Measurements from ENCODE around the gene WNK2.
"Not testable (repeated sequence)": the region's sequence is repeated elsewhere in the genome, so short reads cannot be mapped to it uniquely, and the experiment has no call there.

Gene WNK2

DNA sequence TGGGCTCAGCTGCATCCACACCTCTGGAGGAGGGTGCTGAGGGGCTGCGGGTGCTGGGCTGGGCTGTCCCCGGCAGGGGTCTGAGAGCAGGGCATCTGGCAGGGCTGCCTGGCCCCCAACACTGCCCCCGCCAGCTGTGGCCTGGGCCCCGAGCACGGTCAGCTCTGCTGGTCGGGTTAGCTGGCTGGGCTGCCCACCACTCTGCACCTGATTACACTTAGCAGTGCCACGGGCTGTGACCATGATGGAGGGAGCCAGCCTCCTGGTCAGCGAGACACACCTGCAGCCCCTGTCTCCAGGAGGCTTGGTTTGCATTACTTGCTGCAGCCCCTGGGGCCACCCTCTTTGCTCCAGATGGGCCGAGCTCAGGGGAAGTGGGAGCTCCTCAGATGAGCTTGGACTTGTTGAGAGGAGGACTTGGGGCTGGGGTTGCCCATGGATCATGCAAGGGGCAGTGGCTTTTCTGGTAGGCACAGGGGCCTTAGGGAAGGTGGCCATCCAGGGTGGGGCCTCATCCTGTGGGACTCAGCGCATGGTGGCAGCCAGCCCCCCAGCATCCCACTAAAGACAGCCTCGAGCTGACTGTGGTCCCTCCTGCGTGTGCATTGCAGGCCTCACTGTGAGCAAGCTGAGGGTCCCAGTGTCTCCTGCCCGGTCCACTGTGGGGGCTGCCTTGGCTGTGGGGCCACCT, 135.5 kb downstream of the WNK2 start:
- DNase-seq: no peak

DNA sequence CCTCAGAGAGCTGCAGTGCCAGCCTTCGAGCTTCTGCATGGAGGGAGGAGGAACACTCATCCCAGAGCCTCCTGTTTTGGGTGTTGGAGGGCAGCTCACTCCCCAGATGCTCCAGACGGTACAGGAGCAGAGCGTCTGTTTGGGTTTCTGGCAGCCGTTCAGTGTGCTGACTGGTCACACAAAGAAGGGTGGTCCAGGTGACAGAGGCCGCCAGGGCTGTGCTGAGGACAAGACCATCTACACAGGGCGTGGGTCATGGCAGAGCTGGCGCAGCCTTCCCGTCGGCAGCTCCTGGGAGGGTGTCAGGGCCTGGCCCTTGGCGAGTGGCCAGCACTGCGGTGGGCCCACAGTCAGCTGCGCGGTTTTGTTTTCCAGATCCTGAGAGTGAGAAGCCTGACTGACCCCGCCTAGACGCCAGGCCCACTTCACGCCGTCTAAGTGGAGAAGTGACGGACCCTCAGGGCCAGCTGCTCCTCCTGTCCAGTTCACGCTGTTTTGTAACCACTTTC, 136.1 kb downstream of the WNK2 start:
- no peak for DNase-seq

DNA sequence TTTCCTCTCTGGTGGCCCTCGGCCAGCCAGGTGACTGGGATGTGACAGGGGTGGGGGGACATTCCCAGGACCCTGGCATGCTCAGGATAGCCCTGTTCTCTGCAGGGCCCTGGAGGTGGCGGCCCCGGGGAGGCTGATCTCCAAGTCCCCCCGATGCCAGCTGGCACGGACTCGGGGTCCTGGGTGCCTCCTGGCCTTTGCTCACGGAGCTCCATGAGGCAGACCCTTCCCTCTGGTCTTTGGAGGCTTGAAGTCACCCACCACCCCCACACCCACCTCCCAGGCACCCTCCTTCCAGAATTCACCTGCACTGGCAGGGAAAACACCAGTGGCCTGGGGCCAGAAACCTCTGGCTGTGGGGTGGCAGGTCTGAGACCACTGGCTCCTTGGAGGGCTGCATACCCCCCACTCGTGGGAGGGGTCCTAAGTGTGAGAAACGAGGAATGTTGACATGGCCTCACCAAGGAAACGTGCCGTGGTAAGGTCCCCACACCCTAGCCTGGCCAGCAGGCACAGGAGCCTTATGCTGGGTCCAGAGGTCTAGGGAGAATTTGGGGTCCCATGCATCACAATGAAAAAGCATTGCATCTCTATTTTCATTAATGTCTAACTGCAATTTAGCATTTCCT, 136.8 kb downstream of the WNK2 start:
- no peak for DNase-seq

DNA sequence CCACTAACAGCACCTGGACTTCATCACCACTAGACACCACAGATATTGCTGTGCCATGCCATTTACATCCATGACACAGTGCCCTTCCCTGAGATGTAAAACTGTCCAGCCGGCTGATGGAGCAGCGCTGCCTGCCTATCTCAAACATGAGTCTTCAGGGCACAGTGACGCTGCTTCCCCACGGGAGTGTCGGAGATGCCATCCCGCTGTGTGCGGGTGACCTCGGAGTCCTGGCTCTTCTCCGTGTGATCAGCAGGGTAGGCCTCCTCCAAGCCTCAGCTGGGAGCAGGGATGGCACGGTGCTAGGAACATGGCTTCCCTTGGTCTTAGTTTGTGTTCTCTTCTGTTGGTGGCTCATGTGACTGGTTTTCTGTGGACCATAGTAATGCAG, 137.3 kb downstream of the WNK2 start:
- DNase-seq: no peak

DNA sequence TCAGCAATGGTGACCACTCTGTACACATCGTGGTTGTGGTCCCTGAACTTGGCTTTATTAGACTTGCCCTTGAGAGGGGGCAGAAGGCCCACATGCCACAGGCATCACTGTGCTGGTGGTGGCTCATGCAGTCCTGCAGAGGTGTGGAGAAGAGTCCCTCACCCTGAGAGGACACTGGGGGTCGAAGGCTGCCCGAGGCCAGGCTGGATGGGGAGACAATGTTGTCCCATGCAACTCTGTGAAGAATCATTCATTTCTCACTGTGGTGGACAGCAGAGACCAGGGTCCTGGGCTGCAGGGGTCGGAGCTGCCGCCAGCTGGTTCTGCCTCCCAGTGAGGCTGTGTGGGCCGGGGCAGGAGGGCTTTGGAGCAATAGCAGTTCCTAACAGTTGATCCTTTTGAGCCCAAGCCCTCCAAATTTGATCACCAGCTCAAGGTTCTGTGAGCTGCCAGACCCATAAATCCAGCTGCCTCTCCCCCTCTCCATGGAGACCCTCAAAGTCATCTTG, 139.6 kb downstream of the WNK2 start:
- not testable (repeated sequence) for DNase-seq

DNA sequence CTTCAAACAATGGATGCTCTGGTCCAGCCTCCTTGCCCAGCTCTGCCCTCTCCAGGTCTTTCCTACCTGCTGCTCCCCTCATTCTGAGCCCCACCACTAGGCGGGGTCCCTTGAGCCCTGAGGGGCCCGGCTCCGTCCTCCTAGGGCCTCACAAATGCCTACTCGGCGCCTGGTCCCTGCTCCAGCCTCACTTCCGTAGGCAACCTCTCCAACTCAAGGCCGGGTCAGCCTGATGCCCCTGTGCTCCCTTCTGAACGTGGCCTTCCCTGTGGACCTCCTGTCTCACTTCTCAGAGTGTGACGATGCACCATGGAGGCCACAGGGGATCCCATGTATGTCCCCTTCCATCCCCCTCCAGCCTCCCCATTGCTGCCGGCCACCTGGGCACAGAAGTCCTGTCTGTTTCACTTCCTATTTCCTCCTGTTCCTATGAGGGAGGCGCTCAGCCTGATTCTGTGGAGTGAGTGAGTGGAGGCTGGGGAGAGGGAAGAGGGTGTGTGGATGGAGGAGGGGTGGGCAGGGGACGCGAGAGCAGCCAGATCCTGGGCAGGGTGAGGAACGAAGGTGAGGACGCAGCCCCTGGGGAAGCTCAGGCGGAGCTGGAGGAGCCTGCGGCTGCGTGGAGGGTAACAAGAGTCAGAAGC, 140.4 kb downstream of the WNK2 start:
- DNase-seq: no peak

DNA sequence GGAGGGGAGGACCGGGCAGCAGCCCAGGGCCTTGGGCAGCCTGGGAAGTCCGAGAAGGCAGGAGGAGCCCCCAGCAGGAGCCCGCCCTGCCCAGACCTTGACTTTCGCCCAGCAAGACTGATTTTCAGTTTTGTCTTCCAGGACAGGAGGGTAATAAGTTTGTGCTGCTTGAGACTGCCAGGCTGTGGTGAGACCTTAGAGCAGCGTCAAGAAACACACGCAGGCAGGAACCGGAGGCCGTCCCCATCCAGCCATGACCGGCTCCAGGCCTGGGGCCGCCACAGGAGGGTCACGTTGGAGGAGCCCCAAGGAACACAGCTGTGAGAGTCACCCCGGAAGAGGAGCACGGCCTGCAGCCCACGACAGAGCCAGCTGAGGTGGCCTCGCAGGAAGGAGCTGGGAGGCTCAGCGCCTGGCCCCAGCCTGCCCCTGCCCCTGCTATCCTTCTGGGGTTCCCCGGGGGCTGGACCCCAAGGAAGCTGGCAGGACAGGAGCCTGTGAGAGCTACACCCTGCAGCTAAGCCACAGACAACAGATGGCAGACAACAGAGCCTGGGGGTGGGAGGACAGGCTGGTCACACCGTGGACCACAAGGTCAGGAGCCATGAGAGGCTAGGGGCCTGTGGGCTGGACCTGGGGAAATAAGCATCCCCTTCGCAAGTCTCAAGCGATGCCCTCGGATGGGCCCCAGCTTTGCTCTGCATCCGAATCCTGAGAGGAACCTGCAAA, 141.5 kb downstream of the WNK2 start:
- no peak for DNase-seq

DNA sequence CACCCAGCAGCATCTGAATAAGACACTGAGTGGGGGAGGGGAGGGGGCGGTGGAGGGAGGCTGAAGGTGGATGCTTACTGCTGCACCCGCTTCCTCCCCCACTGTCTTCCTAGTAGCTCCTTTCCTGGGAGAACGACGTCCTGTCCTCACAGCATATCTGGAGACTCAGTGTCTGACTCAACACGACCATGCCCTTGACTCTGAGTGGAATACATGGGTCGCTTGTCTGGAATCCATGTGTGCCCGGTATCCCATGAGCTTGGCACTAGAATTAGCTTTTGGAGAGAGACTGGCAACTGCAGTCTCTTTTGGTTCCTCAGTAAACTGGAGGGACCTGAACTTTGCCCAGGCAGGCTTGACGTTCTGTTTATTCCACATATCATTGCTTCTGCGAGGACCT, 142.1 kb downstream of the WNK2 start:
- no peak for DNase-seq

DNA sequence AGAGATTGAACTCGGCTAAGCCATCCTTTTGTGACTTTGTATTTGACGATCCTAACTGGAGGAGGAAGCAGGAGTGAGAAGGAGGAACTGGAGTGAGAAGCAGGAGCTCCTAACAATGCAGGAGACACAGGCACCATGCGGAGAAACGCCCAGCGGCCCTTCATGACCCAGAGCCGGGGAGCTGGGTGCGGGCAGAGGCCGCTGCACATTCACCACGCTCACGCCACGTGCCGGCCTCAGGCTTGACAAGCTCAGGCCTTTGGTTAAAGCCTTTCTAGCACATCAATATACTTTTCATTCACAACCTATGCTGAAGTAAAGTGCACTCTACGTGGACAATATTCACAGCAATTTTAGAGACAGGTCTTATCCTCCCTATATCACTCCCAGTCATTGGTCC, 142.7 kb downstream of the WNK2 start:
- no peak for DNase-seq

DNA sequence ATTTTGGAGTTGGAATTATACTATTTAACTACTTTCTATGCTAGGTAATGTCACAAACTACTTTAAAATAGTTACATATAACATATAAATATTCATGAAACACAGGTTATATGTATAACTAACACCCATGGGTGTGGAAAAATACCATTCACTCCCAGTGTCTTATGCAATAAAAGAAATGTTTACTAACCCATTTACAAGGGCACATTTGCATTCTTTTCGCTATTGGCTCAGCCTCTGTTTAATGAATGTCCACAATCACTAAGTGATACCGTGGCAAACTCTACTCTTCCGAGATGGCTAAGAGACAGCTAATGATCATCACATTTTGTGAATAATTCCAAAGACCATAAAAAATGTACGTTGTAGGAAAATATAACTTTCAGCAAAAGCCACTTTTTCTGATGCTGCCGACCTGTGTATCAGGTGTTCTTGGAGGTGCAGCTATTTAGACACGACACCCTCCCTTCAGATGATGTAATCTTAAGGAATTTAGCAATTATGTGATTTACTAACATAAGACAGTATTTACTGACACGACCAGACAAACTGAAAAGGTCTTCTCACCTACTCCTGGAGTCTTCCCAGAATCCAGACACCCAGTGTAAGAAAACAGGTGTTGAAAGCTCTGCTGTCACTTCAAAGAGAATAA, 145.8 kb downstream of the WNK2 start:
- DNase-seq: no peak

DNA sequence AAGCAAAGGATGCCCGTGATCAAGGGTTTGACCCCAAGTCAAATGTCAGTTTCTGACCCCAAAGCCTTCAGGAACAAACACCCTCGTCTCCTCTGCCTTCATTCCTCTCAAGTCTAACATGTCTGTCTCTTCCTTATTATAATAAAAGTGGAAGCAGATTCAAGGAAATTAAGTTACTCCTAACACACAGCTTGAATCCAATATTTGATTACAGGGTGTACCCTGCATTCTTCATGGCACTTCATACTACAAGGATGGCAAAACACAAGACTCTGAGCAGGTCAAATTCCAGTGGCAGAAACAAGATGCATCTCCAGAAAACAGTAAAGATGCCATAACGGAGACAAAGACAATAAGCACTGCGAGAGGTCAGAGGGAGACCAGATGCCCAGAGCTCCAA, 148.4 kb downstream of the WNK2 start:
- DNase-seq: no peak

DNA sequence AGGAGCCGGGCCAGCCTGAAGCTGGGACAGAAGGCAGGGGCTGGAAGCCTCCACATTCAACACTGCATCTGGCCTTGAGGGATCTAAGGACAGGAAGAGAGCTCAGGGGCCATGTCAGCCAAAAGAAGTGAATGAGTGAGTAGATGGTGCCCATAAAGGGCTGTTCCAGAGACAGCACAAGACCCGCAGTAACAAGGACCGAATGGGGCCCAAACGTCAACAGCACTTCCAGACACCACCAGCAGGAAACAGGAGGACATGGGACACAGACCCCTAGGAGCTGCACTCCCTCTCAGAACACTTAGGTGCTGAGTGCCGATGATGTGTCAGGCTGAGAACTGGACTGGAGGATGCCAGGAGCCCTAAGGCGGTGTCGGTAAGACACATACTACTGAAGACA, 152.8 kb downstream of the WNK2 start:
- DNase-seq: no peak

DNA sequence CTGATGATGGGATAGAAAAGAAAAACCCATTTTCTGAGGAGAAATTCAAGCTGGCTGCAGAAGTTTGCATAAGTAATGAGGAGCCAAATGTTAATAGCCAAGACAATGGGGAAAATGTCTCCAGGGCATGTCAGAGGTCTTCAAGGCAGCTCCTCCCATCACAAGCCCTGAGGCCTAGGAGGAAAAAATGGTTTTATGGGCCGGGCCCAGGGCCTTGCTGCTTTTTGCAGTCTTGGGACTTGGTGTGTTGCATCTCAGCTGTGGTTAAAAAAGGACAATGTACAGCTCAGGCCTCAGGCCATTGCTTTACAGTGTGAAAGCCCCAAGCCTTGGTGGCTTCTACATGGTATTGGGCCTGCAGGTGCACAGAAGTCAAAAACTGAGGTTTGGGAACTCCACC, 154.3 kb downstream of the WNK2 start:
- DNase-seq: not testable (repeated sequence)

DNA sequence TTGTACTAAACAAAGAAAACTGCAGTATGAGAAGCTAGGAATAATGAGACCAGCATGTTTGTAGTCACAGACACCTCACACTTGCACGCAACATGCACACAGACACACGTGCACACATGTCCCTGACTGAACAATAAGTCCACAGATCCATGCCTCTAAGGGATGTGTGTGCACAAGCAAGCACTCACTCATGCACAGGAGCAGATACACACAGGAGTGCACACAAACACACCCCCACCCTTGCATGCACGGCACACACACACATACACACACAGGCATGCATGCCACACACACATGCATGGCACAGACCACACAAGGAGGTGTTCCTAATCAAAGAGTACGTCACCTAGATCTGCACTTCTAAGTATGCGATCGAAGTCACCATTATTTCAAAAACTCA, 156.2 kb downstream of the WNK2 start:
- no peak for DNase-seq

DNA sequence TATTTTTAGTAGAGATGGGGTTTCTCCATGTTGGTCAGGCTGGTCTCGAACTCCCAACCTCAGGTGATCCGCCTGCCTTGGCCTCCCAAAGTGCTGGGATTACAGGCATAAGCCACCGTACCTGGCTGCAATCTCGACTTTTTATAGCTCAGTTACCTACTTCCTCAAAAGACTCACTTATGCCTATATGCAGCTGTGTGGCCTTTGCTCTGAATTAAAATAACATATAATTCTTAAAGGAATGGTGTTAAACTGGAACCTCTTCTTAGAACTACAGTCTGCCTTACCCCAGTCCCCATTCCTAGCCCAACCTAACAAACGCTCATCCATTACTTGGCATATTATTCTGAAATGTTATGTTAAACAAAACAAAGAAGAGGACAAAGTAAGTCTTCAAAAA, 157.9 kb downstream of the WNK2 start:
- not testable (repeated sequence) for DNase-seq

DNA sequence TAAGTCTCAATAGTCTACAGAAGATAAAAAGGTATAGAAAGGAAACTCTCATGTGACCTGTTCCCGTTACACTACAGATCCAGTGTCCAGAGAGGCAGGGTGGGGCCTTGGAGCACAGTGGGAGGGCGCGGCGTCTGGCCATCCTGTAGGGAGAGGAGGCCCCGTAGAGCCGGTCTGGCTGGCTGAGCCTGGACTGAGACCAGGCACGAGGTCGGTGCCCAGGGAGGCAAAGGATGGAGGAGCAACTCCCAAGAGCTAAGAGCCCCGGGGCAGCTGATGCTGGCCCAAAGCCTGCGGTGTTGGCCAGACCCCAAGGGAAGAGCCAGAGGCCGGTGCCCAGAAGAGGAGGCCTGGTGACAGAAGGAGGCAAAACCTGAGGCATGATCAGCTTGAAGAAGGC, 158.5 kb downstream of the WNK2 start:
- DNase-seq: not testable (repeated sequence)

DNA sequence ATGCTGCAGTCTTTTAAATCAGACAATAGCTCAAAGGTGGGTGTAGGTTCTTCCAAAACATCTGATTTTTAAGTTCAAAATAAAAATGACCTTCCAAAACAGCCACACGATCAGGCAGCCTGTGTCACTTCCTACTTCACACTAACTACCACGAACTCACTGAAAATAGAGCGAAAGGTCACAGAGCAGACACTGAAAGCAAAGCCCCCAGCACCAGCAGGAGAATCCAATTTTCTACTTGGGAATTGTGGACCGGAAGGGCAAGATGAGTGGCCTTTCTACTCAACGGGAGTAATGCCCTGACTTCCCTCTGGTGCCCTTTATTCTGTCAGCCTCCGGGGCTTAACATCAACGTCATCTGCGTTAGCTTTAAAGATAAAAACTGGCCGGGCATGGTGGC, 159.7 kb downstream of the WNK2 start:
- no peak for DNase-seq

DNA sequence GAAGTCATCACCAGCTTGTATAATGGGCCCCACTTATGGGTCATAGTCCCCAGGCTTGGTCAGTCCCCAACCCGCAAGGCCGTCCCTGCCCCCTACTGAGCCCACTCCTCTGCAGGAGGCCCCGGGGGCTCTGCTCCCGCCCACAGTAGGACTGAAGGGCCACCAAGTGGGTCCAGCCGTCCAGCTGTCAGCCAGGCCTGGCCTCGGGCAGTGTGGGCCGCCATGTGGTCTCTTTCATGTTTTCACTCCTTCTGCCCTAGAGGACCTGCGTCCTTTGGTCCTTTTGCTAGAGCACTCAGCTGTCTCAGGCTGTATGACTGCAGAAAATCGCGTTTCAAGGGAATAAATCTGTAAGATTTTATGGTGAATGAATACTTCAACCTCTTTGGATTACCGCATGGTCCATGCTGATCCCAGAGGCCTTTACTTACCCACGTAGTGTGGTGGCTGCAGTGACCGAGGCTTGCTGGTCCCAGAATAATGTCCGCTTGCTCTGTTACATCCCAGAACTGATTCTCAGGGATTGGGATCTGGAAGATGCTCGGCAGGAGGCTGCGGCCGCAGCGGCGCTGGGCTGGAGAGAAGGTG, 161.8 kb downstream of the WNK2 start:
- no peak for DNase-seq

DNA sequence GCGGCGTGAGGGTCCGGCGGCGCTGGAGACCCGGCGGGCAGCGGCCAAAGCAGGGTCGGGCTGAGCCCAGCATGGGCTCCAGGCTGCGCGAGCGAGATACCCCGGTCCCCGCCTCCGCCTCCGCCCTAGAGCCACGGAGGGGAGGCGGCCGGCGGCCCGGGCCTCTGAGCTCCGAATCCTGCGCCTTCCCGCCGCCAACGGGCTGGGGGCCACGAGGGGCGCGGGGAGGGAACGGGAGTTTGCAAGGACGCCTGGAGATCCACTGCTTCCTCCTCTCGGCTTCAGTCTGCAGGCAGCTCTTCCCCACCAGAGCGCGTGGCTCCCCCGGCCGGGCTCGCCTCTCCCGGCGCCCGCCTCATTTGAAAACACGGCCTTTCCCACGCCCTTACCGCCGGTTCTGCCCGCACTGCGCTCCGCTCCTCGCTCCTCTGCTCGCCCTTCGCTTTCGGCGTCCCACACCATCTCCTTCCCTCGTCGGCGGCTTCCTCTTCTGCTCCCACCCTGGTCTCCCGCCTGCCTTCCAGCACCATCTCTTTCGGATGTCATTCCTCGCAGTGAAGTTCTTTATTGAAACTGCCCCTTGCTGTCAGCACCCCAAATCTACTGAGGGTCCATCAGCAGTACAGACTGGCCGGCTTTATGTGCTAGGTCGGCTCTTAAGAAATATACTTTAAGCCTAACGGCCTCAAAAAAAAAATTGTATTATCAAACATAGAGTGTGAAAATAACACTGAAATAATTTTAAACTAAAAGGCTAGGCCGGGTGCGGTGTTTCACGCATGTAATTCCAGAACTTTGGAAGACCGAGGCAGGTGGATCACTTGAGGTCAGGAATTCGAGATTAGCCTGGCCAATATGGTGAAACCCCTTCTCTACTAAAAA, 162.5 kb downstream of the WNK2 start:
- DNase-seq: no peak

DNA sequence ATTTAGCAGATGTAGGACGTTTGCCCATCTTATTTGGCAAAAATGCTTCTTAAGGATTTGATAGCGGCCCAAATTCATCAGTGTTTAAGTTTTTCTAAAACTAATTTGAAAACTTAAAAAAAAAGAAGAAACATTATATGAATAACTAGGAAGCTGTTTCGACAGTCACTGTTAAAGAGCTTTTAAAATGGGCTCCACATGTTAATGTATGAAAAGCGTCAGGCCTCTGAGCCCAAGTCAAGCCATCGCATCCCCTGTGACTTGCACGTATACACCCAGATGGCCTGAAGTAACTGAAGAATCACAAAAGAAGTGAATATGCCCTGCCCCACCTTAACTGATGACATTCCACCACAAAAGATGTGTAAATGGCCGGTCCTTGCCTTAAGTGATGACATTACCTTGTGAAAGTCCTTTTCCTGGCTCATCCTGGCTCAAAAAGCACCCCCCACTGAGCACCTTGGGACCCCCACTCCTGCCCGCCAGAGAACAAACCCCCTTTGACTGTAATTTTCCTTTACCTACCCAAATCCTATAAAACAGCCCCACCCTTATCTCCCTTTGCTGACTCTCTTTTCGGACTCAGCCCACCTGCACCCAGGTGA, 163.5 kb downstream of the WNK2 start:
- not testable (repeated sequence) for DNase-seq
